Measurements from ENCODE around the gene TMEM254. TPM values are rescaled to one million over a fixed set of nuclear protein-coding genes. Genes with fewer than 3 reads are reported as not detected.
"Not testable (repeated sequence)": the region's sequence is repeated elsewhere in the genome, so short reads cannot be mapped to it uniquely, and the experiment has no call there.

Gene TMEM254
- total RNA-seq, 1 experiment from 2014 or later: 16.5 TPM

- DNase-seq (ENCODE audit: low read depth): no peak
These were observed 54.1 kb downstream of the TMEM254 start, which contains the start of gene PLAC9 for GRCh38 chr10:80132299-80133139. PLAC9 (plus strand) TSS chr10:80132730; CDS start chr10:80132763, 33 bp downstream.

- no peak for DNase-seq (ENCODE audit: low read depth)
These were observed 54.7 kb downstream of the TMEM254 start for GRCh38 chr10:80133206-80133605.

GRCh38 chr10:80133687-80134086 lies 55.2 kb downstream of the TMEM254 start:
- DNase-seq (ENCODE audit: low read depth): not testable (repeated sequence)

- DNase-seq (ENCODE audit: low read depth): peak; percentile 31
These were observed 57.7 kb downstream of the TMEM254 start for GRCh38 chr10:80136134-80136571.

GRCh38 chr10:80137031-80137862 lies 58.8 kb downstream of the TMEM254 start:
- DNase-seq (ENCODE audit: low read depth): no peak

- DNase-seq (ENCODE audit: low read depth): no peak
These were observed 59.5 kb downstream of the TMEM254 start for GRCh38 chr10:80137920-80138319.

GRCh38 chr10:80139265-80139664 lies 60.8 kb downstream of the TMEM254 start:
- DNase-seq (ENCODE audit: low read depth): no peak

- no peak for DNase-seq (ENCODE audit: low read depth)
These were observed 61.8 kb downstream of the TMEM254 start for GRCh38 chr10:80140251-80140650.

- DNase-seq (ENCODE audit: low read depth): no peak
These were observed 63.4 kb downstream of the TMEM254 start for GRCh38 chr10:80141696-80142460.

Other genes starting within 250 kb of the TMEM254 start
- gene SFTPD, start 129.6 kb upstream of the TMEM254 start, total RNA-seq (2014; rRNA removed; shearing (Covaris generic)): not detected in 2 replicates
- 0.13 TPM in 1 of 2 replicates, not detected in the other for gene PLAC9, start 54.1 kb downstream of the TMEM254 start, total RNA-seq (2014; rRNA removed; shearing (Covaris generic))
- 88.3 and 114 TPM in 2 replicates for gene ANXA11, start 126.9 kb downstream of the TMEM254 start, total RNA-seq (2014; rRNA removed; shearing (Covaris generic))
- gene MAT1A, start 211.0 kb downstream of the TMEM254 start, total RNA-seq (2014; rRNA removed; shearing (Covaris generic)): 0.13 and 0.94 TPM in 2 replicates

All from HT1080 (cell line).